Panc1 (cell line): ENCODE measurements around the gene POLR2C. TPM values are rescaled to one million over a fixed set of nuclear protein-coding genes. Genes with fewer than 3 reads are reported as not detected.

Experiments
- ATAC-seq: fragments of 200-7000 bp; cut with Tn5 transposase; 2 replicates; pipeline ENCODE4 v1.9.1; 2020; ENCODE audit warnings: mild to moderate bottlenecking, moderate library complexity
- BruUV-seq: library from RNA; stranded (reverse); fragments of 400-500 nt; replicated peaks from 2 replicates; lab custom pipeline; 2021; lab: Mats Ljungman, UMichigan
- CTCF ChIA-PET: fragments of 300-600 bp; sonication (Branson Sonifier 250); formaldehyde crosslinking; loops from one replicate; lab custom pipeline; 2022; ENCODE audit warnings: antibody characterized with exemption; lab: Charles Lee
- POLR2A ChIA-PET: fragments of 300-600 bp; sonication (Branson Sonifier 250); formaldehyde crosslinking; loops from one replicate; lab custom pipeline; 2022; ENCODE audit warnings: antibody characterized with exemption; lab: Charles Lee
- DNase-seq: peaks from one replicate; pipeline ENCODE4 v3.0.0-alpha.2; 2010; ENCODE audit warnings: low read depth, low spot score
- H3K27ac ChIP-seq: 2 replicates; pipeline ENCODE4 v1.5.1; 2011; ENCODE audit warnings: mild to moderate bottlenecking, low read length, inconsistent platforms
- H3K27me3 ChIP-seq: fragments of 200-500 bp; sonication (Bioruptor generic); 2 replicates; pipeline ENCODE4 v1.6.0; 2014; ENCODE audit warnings: low read length, inconsistent platforms; ENCODE audit not compliant: control insufficient read depth, insufficient read depth
- H3K36me3 ChIP-seq: fragments of 200-500 bp; sonication (Bioruptor generic); 2 replicates; pipeline ENCODE4 v1.5.1; 2014; ENCODE audit warnings: inconsistent platforms, mild to moderate bottlenecking, low read length, moderate library complexity; ENCODE audit not compliant: control insufficient read depth, insufficient read depth
- H3K4me1 ChIP-seq: 2 replicates; pipeline ENCODE4 v1.5.1; 2011; ENCODE audit warnings: inconsistent platforms, mild to moderate bottlenecking, low read length, moderate library complexity; ENCODE audit not compliant: control insufficient read depth, insufficient read depth
- H3K4me3 ChIP-seq, 2 experiments: 2 replicates each; pipeline ENCODE4 v1.5.1; 2011 to 2012; ENCODE audit warnings: low read depth in 2 of 2, low read length in 2 of 2, mild to moderate bottlenecking in 2 of 2, inconsistent platforms in 1 of 2, moderate library complexity in 1 of 2
- H3K9me3 ChIP-seq: fragments of 200-500 bp; sonication (Bioruptor generic); 2 replicates; pipeline ENCODE4 v1.5.1; 2014; ENCODE audit warnings: low read depth, mild to moderate bottlenecking, inconsistent platforms, low read length, moderate library complexity; ENCODE audit not compliant: control insufficient read depth, insufficient read depth
- CTCF ChIP-seq: fragments of 450-650 bp; IDR thresholded peaks from 2 replicates; pipeline ENCODE4 v1.5.1; 2017; ENCODE audit warnings: mild to moderate bottlenecking
- POLR2AphosphoS5 ChIP-seq: IDR thresholded peaks from 2 replicates; pipeline ENCODE4 v1.6.1; 2012; ENCODE audit warnings: mild to moderate bottlenecking, low read depth, low read length, moderate library complexity
- REST ChIP-seq, 2 experiments: IDR thresholded peaks; 2 replicates each; pipeline ENCODE4 v1.6.1; 2011 to 2012; ENCODE audit warnings: low read depth in 2 of 2, control low read depth in 1 of 2, low read length in 1 of 2, mild to moderate bottlenecking in 1 of 2, moderate library complexity in 1 of 2; ENCODE audit not compliant: insufficient read depth in 1 of 2
- SIN3A ChIP-seq: IDR thresholded peaks from 2 replicates; pipeline ENCODE4 v1.6.1; 2012; ENCODE audit warnings: low read depth, mild to moderate bottlenecking, low read length, moderate library complexity, borderline replicate concordance; ENCODE audit not compliant: insufficient read depth
- TCF7L2 ChIP-seq: IDR thresholded peaks from 2 replicates; pipeline ENCODE4 v1.6.1; 2011; ENCODE audit warnings: mild to moderate bottlenecking, low read depth, low read length, inconsistent platforms
- in situ Hi-C: cut with HindIII; loops from 2 replicates; pipeline ENCODE4 v1.10.0; 2016; ENCODE audit warnings: low sequenced_read_pairs, low pct_unique_long_range_greater_than_20kb
- intact Hi-C: fragments of 100-400 bp; cut with micrococcal nuclease; formaldehyde crosslinking; loops from one replicate; pipeline ENCODE4 v1.10.0; 2022; ENCODE audit not compliant: unreplicated experiment
- total RNA-seq: library from RNA; stranded (reverse); gene quantifications from one replicate; pipeline ENCODE4 v1.2.1, GENCODE V29; 2021; ENCODE audit not compliant: unreplicated experiment

Gene POLR2C
- total RNA-seq, 1 experiment from 2014 or later = 53.9 TPM

GRCh38 chr16:57479976-57480753 lies 17.7 kb downstream of the POLR2C start:
- H3K36me3 ChIP-seq = no peaks in the 10 kb centered on the region
- in situ Hi-C loops (no loop called here), intact Hi-C loops (no loop called here)
- no peaks in the 10 kb centered on the region for H3K9me3 ChIP-seq
- ATAC-seq (peak; percentile 50; the same call in 1 of the 2 replicates), DNase-seq (no peak)
- H3K4me3 ChIP-seq = no peak overlapping the region
- H3K4me1 ChIP-seq = no peaks in the 10 kb centered on the region; the same call in 1 of the 2 replicates
- H3K27me3 ChIP-seq = no peaks in the 10 kb centered on the region
- no TSS peak for BruUV-seq
- no peak overlapping the region for H3K27ac ChIP-seq
- TF ChIP-seq REST (IDR thresholded peaks at IDR 0.05; ENCODE audit: insufficient read depth in 1 of 2, low read depth in 2 of 2, low read length in 1 of 2) (no peak), TCF7L2 (no peak), SIN3A (no peak), POLR2AphosphoS5 (no peak), CTCF (no peak)
- CTCF ChIA-PET = no interaction called here
- POLR2A ChIA-PET = no interaction called here

GRCh38 chr16:57480754-57481230 lies 18.3 kb downstream of the POLR2C start:
- intact Hi-C loops (no loop called here), in situ Hi-C loops (no loop called here)
- TF ChIP-seq CTCF = no peak
- TF ChIP-seq TCF7L2 = no peak
- no peak for TF ChIP-seq REST (IDR thresholded peaks at IDR 0.05; ENCODE audit: insufficient read depth in 1 of 2, low read depth in 2 of 2, low read length in 1 of 2)
- TF ChIP-seq SIN3A = no peak
- TF ChIP-seq POLR2AphosphoS5 = no peak
- no peaks in the 10 kb centered on the region; the same call in 1 of the 2 replicates for H3K4me1 ChIP-seq
- no peak for ATAC-seq
- POLR2A ChIA-PET = no interaction called here
- no peaks in the 10 kb centered on the region for H3K36me3 ChIP-seq
- no peak overlapping the region for H3K4me3 ChIP-seq
- no peaks in the 10 kb centered on the region for H3K9me3 ChIP-seq
- CTCF ChIA-PET = no interaction called here
- BruUV-seq = no TSS peak
- no peaks in the 10 kb centered on the region for H3K27me3 ChIP-seq
- DNase-seq = no peak
- no peak overlapping the region for H3K27ac ChIP-seq
